MM.1S (cell line): ENCODE measurements around the gene TMEM127.

Source experiments
- DNase-seq: peaks from one replicate; pipeline ENCODE4 v3.0.0-alpha.2; 2015
- H2AFZ ChIP-seq: fragments of 300-600 bp; sonication (generic); 2 replicates; pipeline ENCODE4 v1.6.0; 2016; ENCODE audit warnings: antibody characterized with exemption, low read length
- H3F3A ChIP-seq: fragments of 300-600 bp; sonication (generic); 2 replicates; pipeline ENCODE4 v1.6.1; 2016; ENCODE audit warnings: mild to moderate bottlenecking, antibody characterized with exemption, low read length, moderate library complexity, mixed read lengths; ENCODE audit not compliant: insufficient read depth
- H3K27ac ChIP-seq: fragments of 300-600 bp; sonication (generic); 2 replicates; pipeline ENCODE4 v1.5.1; 2016; ENCODE audit warnings: mild to moderate bottlenecking, low read length
- H3K27me3 ChIP-seq: fragments of 300-600 bp; sonication (generic); replicated peaks from 2 replicates; pipeline ENCODE4 v1.6.0; 2016; ENCODE audit warnings: low read length; ENCODE audit not compliant: insufficient read depth
- H3K36me3 ChIP-seq: fragments of 300-600 bp; sonication (generic); replicated peaks from 2 replicates; pipeline ENCODE4 v1.6.1; 2016; ENCODE audit warnings: mild to moderate bottlenecking, low read length, mixed read lengths; ENCODE audit not compliant: insufficient read depth
- H3K4me1 ChIP-seq: fragments of 300-600 bp; sonication (generic); 2 replicates; pipeline ENCODE4 v1.6.1; 2016; ENCODE audit warnings: low read length, mixed read lengths
- H3K4me2 ChIP-seq: fragments of 300-600 bp; sonication (generic); 2 replicates; pipeline ENCODE4 v1.6.0; 2016; ENCODE audit warnings: low read depth, low read length
- H3K4me3 ChIP-seq: fragments of 300-600 bp; sonication (generic); 2 replicates; pipeline ENCODE4 v1.5.1; 2016; ENCODE audit warnings: low read length, mixed read lengths
- H3K79me2 ChIP-seq: fragments of 300-600 bp; sonication (generic); 2 replicates; pipeline ENCODE4 v1.6.1; 2016; ENCODE audit warnings: mixed run types, low read length, mixed read lengths
- H3K9ac ChIP-seq: fragments of 300-600 bp; sonication (generic); 2 replicates; pipeline ENCODE4 v1.6.1; 2016; ENCODE audit warnings: low read length, mixed read lengths
- H3K9me2 ChIP-seq: fragments of 300-600 bp; sonication (generic); replicated peaks from 2 replicates; pipeline ENCODE4 v1.6.1; 2016; ENCODE audit warnings: mild to moderate bottlenecking, low read length, mixed read lengths; ENCODE audit not compliant: insufficient read depth
- H3K9me3 ChIP-seq: fragments of 300-600 bp; sonication (generic); replicated peaks from 2 replicates; pipeline ENCODE4 v1.6.1; 2016; ENCODE audit warnings: mild to moderate bottlenecking, low read length, mixed read lengths; ENCODE audit not compliant: insufficient read depth
- H4K20me1 ChIP-seq: fragments of 300-600 bp; sonication (generic); 2 replicates; pipeline ENCODE4 v1.6.1; 2016; ENCODE audit warnings: mild to moderate bottlenecking, low read length, moderate library complexity, mixed read lengths; ENCODE audit not compliant: insufficient read depth
- EZH2 ChIP-seq: fragments of 300-600 bp; sonication (generic); optimal IDR thresholded peaks from 2 replicates; pipeline ENCODE3; 2017; ENCODE audit warnings: low read depth, mild to moderate bottlenecking, antibody characterized with exemption, low read length, mixed read lengths
- EZH2phosphoT487 ChIP-seq: fragments of 300-600 bp; sonication (generic); IDR thresholded peaks from 2 replicates; pipeline ENCODE4 v1.6.1; 2018; ENCODE audit warnings: antibody characterized with exemption, low read length
- TF ChIP-seq, protein P1 (sequence below): fragments of 300-600 bp; sonication (generic); IDR thresholded peaks from 2 replicates; pipeline ENCODE4 v1.5.1; 2016; ENCODE audit warnings: antibody characterized with exemption, low read length, mixed read lengths

The TMEM127 gene

DNA sequence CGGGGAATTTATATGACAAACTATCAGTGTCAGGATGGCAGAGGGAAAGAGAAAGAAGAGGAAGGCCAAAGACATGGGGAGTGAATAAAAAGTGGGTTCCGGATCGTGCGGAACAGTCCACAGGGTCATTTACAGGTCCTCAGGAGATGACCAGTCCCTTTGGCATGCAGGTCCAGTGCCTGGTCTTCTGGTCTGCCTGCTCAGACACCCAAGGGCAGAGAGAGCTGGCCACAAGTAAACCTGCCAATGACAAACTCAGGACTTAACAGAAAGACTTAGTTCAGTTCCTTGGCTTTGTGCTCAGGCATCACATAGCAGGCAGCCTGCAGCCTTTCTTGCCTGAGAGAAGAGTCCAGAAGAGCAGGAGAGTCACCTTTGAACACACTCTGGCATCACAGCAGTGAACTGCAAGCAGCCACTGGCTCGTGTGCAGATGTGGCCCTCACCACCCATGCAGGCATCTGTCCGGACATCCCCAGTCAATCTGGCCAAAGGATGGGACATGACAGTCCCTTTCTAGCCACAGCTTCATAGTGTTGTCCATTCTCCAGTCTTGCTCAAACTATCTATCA, 14.0 kb downstream of the TMEM127 start:
- H3K9ac ChIP-seq = no peak overlapping the region
- H3F3A ChIP-seq = no peaks in the 10 kb centered on the region
- H3K36me3 ChIP-seq = peaks cover 3% of the 10 kb centered on the region; the same call in 1 of the 2 replicates
- H3K4me1 ChIP-seq = peaks cover 30% of the 10 kb centered on the region
- H3K27me3 ChIP-seq = no peaks in the 10 kb centered on the region
- no peak overlapping the region for H2AFZ ChIP-seq
- no peaks in the 10 kb centered on the region for H4K20me1 ChIP-seq
- peaks cover 10% of the 10 kb centered on the region for H3K79me2 ChIP-seq
- no peak overlapping the region for H3K4me3 ChIP-seq
- H3K27ac ChIP-seq = no peak overlapping the region; the same call in 1 of the 2 replicates
- H3K4me2 ChIP-seq = no peak overlapping the region
- H3K9me3 ChIP-seq = no peaks in the 10 kb centered on the region
- DNase-seq = no peak
- TF ChIP-seq EZH2phosphoT487 = no peak
- no peak for TF ChIP-seq EZH2
- TF ChIP-seq, protein P1, sequence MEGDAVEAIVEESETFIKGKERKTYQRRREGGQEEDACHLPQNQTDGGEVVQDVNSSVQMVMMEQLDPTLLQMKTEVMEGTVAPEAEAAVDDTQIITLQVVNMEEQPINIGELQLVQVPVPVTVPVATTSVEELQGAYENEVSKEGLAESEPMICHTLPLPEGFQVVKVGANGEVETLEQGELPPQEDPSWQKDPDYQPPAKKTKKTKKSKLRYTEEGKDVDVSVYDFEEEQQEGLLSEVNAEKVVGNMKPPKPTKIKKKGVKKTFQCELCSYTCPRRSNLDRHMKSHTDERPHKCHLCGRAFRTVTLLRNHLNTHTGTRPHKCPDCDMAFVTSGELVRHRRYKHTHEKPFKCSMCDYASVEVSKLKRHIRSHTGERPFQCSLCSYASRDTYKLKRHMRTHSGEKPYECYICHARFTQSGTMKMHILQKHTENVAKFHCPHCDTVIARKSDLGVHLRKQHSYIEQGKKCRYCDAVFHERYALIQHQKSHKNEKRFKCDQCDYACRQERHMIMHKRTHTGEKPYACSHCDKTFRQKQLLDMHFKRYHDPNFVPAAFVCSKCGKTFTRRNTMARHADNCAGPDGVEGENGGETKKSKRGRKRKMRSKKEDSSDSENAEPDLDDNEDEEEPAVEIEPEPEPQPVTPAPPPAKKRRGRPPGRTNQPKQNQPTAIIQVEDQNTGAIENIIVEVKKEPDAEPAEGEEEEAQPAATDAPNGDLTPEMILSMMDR = no peak
- no peaks in the 10 kb centered on the region for H3K9me2 ChIP-seq

DNA sequence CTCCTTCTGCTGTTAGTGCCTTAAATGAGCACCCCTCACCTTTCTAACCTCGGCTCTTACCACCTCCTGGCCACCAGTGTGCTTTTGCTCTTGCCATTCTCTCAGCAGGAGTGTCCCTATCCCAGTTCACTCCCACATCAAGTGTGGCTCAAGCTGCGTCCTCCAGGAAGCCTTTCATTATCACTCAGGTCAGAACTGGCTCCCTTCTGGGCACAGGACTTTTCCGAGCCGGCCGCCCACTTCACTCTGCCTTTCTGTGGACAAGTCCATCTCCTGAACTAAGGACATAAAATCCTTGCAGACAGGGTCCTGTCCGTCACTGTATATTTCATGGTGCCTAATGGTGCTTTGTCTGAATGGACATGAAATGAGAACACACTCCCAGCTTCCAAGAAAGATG, 15.6 kb downstream of the TMEM127 start:
- peaks cover 2% of the 10 kb centered on the region; the same call in 1 of the 2 replicates for H3K79me2 ChIP-seq
- peaks cover 10% of the 10 kb centered on the region for H3F3A ChIP-seq
- TF ChIP-seq, protein P1 = no peak
- TF ChIP-seq EZH2phosphoT487 (no peak), EZH2 (no peak)
- peaks cover 2% of the 10 kb centered on the region; the same call in 1 of the 2 replicates for H3K36me3 ChIP-seq
- H3K9me3 ChIP-seq = no peaks in the 10 kb centered on the region
- no peak overlapping the region for H2AFZ ChIP-seq
- H3K27ac ChIP-seq = no peak overlapping the region
- H3K4me2 ChIP-seq = no peak overlapping the region
- H3K27me3 ChIP-seq = no peaks in the 10 kb centered on the region
- no peak overlapping the region for H3K9ac ChIP-seq
- no peaks in the 10 kb centered on the region for H3K9me2 ChIP-seq
- peaks cover 46% of the 10 kb centered on the region for H3K4me1 ChIP-seq
- no peak for DNase-seq
- no peaks in the 10 kb centered on the region for H4K20me1 ChIP-seq
- no peak overlapping the region for H3K4me3 ChIP-seq

DNA sequence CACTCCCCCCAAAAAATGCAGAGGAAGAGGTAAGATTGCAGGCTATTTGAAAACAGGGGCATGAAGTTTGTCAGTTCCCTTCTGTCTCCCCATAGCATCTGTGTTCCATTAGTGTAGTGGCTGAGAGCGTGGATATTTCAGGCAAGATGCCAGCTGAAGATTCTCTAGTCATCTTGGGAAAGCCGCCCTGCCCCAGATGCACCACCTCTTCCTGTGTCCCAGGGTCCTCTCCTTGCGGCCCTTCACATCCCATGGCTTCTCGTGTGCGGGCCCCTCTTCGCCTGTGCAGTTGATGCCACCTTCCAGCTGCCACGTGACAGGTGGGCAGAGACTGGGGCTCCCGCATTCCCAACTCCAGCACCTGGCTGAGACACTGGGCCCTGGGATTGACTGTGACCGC, 16.1 kb downstream of the TMEM127 start:
- Histone ChIP-seq H3K4me1 (peaks cover 46% of the 10 kb centered on the region), H2AFZ (no peak overlapping the region), H3K9me2 (no peaks in the 10 kb centered on the region), H3K27ac (no peak overlapping the region), H3K9me3 (no peaks in the 10 kb centered on the region), H3K27me3 (no peaks in the 10 kb centered on the region), H3K79me2 (no peaks in the 10 kb centered on the region), H3K9ac (no peak overlapping the region), H3K4me3 (no peak overlapping the region), H3K4me2 (no peak overlapping the region), H3F3A (peaks cover 11% of the 10 kb centered on the region), H4K20me1 (no peaks in the 10 kb centered on the region), H3K36me3 (no peaks in the 10 kb centered on the region; the same call in 1 of the 2 replicates)
- no peak for DNase-seq
- TF ChIP-seq, protein P1 = no peak
- no peak for TF ChIP-seq EZH2phosphoT487
